HG03039 (cell line): Measurements from ENCODE around the gene FRG2.
"Not testable (repeated sequence)": the region's sequence is repeated elsewhere in the genome, so short reads cannot be mapped to it uniquely, and the experiment has no call there.

Source experiments
- ATAC-seq: cut with Tn5 transposase; IDR thresholded peaks from one replicate; pipeline ENCODE4 v1.9.1; 2021; ENCODE audit warnings: mild to moderate bottlenecking, moderate library complexity; ENCODE audit not compliant: unreplicated experiment

FRG2 gene

DNA sequence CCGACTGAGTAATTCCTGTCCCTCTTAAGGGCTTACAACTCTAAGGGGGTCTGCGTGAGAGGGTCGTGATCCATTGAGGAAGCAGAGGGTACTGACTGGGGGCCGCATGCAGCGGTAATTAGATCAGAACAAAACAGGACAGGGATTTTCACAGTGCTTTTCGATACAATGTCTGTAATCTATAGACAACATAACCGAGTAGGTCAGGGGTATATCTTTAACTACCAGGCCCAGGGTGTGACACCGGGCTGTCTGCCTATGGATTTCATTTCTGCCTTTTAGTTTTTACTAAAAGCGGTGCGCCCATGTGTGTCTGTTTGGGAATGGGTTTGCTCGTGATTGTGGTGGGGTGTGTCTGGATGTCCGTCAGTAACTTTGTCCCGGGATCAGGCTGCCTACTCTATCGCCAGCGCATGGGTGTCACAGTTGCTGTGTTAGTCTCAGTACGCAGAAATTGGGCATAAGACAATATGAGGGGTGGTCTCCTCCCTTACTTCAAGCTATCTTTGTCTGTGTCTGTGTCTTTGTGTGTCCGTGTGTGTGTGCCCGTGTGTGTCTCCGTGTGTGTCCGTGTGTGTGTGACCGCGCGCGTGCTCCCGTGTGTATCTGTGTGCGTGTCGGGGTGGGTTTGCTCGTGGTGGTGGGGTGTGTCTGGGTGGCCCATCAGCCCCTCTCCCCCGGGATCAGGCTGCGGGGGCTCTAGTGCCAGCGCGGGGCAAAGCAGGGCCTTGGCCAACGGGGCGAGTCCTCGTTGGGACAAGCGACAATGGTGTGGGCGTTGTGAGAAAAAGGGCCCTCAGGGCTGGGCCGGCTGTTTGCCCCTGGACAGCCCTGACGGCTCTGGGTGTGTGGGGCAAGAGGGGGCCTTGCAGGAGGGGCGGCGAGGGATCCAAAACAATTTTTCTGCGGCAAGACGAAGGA, 10.4 kb downstream of the FRG2 start:
- no peak for ATAC-seq

DNA sequence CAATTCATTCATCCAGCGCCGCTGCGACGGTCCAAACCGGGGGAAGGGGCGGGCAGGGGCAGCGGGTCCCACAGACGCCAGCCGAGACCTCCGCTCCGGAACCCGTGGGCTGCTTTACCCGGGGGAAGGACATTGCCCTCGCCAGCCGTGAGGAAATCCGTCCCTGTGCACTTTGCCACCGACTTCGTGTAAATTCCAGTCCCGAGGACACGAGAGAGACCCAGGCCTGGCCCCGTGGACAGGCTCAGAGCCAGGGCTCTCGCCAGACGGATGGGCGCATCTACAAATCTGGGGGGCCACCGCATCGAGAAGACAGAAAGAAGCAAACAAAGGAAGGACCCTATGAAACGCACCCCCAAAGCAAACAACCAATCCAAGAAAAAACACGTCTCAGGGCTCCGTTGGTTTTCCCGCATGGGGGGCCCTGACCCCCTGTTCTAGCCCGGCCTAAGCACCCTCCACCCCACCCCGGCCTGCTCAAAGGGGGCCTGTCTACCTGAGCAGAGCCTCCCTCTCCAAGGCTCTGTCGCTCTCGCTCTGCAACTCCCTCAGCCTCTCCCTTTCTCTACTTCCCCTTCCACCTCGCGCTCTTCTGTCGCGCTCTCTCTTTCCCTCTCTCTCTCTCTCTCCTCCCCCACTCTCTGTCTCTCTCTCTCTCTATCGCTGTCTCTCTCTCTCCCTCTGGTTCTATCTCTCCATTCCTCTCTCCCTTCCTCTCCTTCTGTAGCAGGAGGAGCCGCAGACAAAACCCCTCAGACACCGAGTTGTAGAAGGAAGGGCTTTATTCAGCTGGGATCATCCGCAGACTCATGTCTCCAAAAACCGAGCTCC, 11.3 kb downstream of the FRG2 start:
- ATAC-seq = no peak

DNA sequence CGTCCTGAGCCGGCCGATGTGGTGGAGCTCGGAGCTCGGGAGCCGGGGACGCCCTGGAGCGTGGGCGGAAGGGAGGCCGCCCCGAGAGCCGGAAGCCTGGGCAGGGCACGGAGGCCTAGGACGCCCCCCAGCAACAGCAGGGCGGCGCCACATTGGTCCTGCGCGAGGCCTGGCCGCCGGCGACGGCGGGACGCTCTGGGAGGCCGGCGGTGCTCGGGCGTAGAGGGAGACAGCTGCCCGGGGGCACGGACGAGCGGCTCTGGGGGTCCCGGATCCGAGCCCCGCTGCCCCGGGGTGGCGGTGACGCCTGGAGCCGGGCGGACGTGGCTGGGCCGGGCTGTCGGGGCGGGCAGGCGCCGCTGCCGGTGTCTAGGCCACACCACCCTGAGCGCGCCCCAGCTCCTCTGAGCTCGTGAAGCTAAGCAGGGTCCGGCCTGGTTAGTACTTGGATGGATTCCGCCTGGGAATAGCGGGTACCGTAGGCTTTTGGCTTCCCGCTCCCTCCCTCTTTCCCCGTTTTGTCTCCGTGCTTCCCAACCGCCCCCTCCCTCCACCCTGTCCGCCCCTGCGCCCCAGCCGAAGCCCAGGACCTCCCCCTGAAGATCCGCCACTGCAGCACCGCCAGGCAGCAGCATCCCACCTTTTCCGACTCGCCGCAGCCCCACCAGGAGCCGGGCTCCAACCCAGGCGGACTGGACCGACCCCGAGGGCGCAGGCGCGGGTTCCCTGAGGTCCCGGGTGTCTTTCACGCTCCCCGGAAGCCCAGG, 12.1 kb downstream of the FRG2 start:
- no peak for ATAC-seq

DNA sequence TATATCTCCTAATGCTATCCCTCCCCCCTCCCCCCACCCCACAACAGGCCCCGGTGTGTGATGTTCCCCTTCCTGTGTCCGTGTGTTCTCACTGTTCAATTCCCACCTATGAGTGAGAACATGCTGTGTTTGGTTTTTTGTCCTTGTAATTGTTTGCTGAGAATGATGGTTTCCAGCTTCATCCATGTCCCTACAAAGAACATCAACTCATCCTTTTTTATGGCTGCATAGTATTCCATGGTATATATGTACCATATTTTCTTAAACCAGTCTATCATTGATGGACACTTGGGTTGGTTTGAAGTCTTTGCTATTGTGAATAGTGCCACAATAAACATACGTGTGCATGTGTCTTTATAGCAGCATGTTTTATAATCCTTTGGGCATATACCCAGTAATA, 37.1 kb downstream of the FRG2 start:
- ATAC-seq = not testable (repeated sequence)

DNA sequence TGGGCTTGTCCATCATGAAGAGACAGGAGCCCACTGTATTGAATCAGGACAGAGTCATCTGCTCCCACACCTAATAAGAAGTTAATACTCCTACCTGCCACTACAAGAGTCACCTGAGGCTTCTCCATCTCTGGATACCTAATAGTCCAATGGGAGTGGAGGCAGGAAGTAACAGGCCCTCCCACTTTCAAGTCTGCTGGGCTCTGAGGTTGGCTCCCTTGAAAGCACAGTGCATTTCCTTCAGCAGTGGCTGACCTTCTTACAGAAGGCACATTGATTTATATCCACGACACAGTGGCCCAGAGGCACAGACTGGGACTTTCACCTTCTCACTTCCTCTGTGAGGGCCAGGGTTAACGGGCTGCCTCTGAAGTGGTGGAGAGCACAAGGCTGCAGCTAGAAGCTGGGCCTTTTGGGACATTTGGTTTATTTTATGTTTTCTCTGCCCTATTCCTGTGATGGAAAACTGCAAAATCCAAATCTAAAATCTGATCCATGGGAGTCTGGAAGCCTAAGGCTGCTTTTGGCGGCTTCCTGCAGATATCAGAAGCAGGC, 38.1 kb downstream of the FRG2 start:
- ATAC-seq = no peak

DNA sequence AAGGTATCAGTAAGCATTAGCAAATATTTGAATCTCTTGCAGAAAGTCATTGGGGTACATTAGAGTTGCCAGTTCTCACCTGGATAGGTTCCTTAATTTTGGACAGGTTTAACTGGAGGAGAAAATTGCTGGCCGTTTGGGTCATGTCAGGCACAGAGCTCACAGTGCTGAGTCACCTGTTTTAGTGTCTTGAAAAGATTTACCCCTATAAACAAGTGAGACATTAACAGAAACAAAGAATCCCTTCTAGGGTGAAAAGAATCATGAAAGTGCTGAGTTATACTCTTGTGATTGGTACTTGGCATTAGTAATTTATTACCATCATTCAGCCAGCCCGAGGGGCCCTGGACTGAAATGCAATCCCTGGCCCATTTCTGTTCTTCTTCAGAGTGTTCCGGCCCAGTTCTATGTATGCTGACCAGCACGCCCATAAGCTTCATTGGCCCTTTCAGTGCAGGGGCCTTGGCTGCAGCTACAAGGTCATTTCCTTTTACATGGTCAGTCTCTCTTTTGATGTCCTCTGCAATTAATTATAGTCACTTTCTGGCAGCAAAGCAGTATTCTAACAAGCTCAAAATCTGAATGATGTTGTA, 41.3 kb downstream of the FRG2 start:
- ATAC-seq = not testable (repeated sequence)

DNA sequence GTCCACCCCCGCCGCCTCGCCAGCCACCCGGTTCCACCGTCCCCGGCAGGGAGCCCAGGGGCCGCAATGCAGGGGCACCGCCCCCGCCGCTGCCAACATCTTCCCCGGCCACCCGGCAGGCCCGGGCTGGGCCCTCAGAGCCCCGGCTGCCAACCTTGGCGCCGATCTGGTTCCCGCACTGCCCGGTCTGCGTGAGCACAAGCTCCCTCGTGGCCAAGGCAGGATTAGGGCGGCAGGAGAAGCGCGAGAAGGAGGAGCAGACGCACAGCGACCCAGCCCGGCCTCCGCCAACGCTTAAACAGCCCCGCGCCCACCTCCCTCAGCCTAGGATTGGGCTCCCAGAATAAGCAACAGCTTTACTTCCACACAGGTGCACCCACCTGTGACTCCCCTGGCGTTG, 42.4 kb downstream of the FRG2 start:
- ATAC-seq = not testable (repeated sequence)

DNA sequence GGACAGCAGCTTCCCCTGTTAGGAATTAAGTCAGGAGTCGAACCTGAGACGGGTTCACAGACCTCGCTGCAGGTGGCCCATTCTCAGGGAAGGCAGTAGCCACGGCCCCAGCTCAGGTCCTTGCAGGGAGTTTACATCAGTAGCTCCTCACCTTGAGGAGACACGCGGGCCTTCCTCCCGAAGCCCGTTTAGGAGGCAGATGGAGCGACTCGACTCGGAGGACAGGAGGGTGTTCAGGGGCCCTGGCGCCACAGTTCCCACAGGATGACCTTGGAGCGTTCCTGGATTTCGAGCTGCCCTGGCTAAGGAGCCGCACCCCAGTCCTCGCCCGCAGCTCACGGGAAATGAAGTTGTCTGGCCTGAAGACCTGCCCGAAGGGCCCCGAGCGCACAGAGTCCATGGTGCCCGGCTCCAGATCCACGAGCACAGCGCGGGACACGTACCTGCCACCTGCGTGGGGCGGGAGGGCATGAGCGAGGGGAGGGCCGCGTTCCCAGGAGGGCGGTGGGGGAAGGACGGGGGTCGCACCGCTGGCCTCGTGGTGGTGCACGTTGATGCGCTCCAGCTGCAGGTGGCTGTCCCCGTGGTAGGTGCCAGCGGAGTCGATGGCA, 43.0 kb downstream of the FRG2 start:
- ATAC-seq = not testable (repeated sequence)

DNA sequence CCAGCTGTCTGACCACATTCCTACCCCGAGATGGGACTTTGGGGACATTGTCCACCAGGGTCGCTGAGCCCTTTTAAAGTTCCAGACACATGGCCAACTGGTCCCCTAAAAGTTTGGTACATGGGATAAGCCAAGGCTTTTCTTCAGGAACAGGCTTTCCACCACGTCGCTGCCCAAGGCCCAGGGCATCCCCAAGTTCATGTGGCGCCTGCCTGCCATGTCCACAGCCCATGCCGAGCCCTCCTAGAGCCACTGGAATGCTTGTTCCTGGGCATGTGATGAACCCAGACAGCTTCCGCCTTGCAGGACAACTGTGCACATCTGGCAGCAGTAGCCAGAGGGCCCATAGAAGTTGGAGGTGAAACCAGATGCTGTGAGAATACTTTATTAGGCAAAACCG, 45.1 kb downstream of the FRG2 start:
- ATAC-seq = no peak

DNA sequence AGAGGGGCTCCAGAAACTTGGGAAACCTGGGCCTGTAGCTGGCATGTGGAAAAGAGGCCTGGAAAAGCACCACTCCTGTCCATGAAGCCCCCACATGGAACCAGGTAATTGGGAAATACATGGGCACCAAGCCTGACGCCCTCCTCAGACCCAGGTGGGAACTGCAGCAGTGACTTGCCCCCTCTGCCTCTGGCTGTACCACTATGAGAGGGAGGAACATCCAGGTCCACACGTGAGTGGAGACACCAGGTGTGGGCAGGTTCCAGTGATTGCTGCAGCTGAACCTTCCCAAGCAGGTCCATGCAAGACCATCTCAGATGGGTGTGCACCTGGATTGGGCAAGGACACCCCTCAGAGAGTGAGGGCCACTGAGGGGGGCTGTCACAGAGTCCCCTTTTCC, 46.8 kb downstream of the FRG2 start:
- not testable (repeated sequence) for ATAC-seq

DNA sequence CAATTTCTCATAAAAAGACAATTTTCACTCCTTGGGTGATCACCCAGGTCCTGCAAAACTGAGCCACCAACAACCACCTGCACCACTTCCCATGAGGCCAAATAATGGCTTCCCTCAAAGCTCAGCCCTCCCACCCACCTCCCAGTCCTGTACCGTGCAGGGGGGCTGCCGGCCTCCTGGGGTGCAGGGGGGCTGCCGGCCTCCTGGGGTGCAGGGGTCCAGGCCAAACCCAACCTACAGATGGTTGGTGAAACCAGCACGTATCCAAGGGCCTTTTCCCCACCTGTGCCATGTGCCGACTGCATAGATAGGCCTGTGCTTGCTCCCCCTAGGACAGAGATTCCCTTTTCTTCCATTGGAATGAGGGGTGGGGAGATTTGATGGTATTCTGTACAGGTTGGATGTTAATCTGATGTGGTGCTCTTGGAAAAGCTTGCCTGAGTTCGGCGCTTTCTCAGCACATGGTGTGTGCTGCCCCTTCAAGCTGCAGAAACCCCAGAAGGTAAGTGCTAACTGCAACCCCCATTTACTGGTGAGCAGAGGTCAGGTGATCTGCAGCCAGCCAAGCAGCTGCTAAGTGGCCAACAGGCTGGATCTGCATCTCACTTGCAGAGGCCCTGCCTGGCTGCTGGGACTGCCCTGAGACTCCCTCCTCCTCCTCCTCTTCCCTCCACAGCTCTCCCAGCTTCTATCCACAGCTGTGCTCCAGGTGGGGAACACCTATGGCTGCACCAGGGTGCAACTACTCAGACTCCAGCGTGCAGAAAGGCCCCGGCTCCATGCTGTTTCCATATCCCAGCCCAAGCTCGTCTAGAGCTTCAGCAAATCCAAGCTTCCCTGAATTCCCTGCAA, 47.6 kb downstream of the FRG2 start:
- no peak for ATAC-seq
